AG09319 (cell line): ENCODE data around the gene PNPLA6.

ENCODE experiments used
- DNase-seq: peaks from one replicate; pipeline ENCODE4 v3.0.0-alpha.2; 2010; ENCODE audit warnings: low read depth; ENCODE audit errors: extremely low read depth
- CTCF ChIP-seq: IDR thresholded peaks from 2 replicates; pipeline ENCODE4 v1.5.1; 2011; ENCODE audit warnings: low read depth, mild to moderate bottlenecking, inconsistent platforms, low read length, moderate library complexity

Gene PNPLA6

GRCh38 chr19:7597689-7598088, 62.2 kb downstream of the PNPLA6 start:
- no peak for DNase-seq
- TF ChIP-seq CTCF: no peak

- no peak for DNase-seq
- no peak for TF ChIP-seq CTCF
Measured at GRCh38 chr19:7598180-7598579, 62.7 kb downstream of the PNPLA6 start.

DNA sequence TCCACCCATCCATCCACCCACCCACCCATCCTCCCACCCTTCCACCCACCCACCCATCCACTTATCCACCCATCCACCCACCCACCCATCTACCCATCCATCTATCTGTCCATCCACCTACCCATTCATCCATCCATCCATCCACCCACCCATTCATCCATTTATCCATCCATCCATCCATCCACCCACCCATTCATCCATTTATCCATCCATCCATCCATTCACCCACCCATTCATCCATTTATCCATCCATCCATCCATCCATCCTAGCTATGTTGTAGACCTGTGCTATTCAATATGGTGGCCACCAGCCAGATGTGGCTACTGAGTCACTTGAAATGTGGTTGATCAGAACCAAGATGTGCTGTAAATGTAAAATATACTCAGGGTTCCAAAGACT, 65.2 kb downstream of the PNPLA6 start:
- DNase-seq: no peak
- no peak for TF ChIP-seq CTCF

DNA sequence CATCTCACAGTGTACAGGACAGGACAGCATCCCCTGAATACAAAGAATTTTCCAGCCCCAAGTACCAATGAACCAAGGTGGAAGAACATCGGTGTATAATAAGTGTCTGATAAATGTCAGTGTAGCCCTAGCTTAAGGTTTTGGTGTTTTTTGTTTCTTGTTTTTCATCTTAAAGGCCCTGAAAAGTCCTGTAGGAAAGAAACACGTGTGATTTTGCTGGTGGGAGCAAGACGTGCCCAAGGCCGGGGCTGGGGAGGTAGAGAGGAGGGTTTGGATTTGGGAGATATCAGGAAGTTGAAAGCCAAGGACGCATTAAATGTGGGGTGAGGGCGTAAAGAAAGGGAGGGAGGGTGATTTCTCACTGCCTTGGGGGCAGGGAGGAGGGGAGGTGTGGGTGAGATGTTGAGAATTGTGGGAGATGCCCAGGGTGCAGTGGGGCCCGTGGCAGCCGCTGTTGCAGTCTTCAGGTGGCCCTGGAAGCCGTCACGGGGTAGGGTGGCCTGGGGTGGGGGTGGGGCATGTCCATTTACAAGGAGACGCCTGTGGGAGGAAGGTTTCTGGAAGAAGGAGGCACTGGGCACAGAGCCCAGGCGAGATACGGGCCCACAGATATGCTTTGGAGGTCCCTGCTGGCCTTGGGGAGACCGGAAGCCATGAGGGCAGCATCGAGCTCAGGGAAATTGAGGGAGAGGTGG, 66.9 kb downstream of the PNPLA6 start:
- no peak for DNase-seq
- no peak for TF ChIP-seq CTCF

DNA sequence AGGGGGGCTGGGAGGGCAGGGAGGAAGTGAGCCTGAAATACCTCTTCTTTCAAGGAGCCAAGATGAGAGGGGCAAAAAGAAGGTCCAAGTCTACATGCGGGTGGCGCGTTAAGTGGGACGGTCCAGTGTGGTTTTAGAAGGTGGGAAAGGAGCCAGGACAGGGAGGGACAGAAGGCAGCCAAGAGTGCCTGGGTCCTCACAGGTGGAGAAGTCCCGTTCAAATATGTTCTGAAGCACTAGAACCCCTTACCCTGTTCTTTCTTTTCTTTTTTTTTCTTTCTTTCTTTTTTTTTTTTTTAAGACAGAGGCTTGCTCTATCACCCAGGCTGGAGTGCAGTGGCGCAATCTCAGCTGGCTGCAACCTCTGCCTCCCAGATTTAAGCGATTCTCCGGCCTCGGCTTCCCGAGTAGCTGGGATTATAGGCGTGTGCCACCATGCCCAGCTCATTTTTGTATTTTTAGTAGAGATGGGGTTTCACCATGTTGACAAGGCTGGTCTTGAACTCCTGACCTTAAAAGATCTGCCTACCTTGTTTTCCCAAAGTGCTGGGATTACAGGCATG, 67.5 kb downstream of the PNPLA6 start:
- TF ChIP-seq CTCF: no peak

GRCh38 chr19:7603919-7604318, 68.4 kb downstream of the PNPLA6 start:
- no peak for DNase-seq
- no peak for TF ChIP-seq CTCF

More for the DNA sequence above, 67.5 kb downstream of the PNPLA6 start:
- no peak for DNase-seq

DNA sequence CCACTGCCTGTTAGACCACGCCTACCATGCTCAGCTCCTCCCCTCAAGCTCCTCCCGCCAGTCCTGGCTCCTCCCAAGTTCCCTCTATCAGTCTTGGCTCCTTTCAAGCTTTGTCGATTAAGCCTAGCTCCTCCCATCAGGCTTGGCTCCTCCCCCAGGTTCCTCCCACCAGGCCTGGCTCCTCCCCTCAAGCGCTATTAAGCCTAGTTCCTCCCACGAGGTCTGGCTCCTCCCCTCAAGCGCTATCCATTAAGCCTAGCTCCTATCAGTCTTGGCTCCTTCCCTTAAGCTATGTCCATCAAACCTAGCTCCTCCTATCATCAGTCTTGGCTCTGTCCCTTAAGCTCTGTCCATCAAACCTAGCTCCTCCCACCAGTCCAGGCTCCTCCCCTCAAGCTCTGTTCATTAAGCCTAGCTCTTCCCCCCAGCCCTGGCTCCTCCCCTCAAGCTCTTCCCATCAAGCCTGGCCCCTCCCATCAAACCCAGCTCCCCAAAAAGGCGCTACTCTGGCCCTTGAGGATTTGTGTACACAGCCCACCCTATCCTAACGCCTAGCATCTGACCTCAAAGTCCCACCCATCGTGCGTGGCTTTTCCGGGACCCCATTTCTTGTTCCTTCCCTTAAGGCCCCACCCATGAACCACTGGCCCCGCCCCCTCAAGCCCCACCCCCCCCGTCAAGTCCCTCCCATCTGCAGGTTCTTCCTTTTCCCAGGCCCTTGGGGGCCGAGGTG, 70.1 kb downstream of the PNPLA6 start:
- TF ChIP-seq CTCF: no peak
- DNase-seq: no peak
